K562 (cell line): ENCODE results near the gene SLC26A8. TPM values are rescaled to one million over a fixed set of nuclear protein-coding genes. Genes with fewer than 3 reads are reported as not detected.

Experiments used
- ATF7 ChIP-seq: fragments of 450-650 bp; IDR thresholded peaks from 2 replicates; pipeline ENCODE4 v1.7.1; 2014; ENCODE audit warnings: mild to moderate bottlenecking, moderate library complexity
- HDAC8 ChIP-seq: fragments of 450-650 bp; IDR thresholded peaks from 2 replicates; pipeline ENCODE4 v1.6.1; 2016; ENCODE audit warnings: mild to moderate bottlenecking, missing genetic modification characterization, moderate library complexity, missing compliant biosample characterization
- KLF16 ChIP-seq: IDR thresholded peaks from 2 replicates; pipeline ENCODE4 v1.6.1; 2016; ENCODE audit warnings: antibody characterized with exemption
- NR1H2 ChIP-seq: sonication (generic); formaldehyde crosslinking; IDR thresholded peaks from 2 replicates; pipeline ENCODE4 v1.4.0; 2020; ENCODE audit warnings: mild to moderate bottlenecking, missing genetic modification reagents
- TAF9B ChIP-seq: fragments of 450-650 bp; IDR thresholded peaks from 2 replicates; pipeline ENCODE4 v1.6.1; 2018; ENCODE audit warnings: mild to moderate bottlenecking; ENCODE audit not compliant: partially characterized antibody
- polyA plus RNA-seq, 8 experiments: library from polyadenylated mRNA; depleted of rRNA in 4 of 8; stranded (reverse) in 5 of 8; unstranded in 3 of 8; fragments of >200 nt; fragmentation: Nextera tagmentation in 2 of 8; fragmentation: Illumina TruSeq in 1 of 8; extraction: Ambion mirVana in 2 of 8; extraction: Trizol in 1 of 8; gene quantifications; 2 replicates each; pipeline versions ENCODE4 v1.2.1 to v1.2.3, GENCODE V29; 2011 to 2014; ENCODE audit warnings: inconsistent platforms in 1 of 8, missing spikeins in 1 of 8
- total RNA-seq, 7 experiments: library from RNA; depleted of rRNA in 6 of 7; stranded (reverse); fragments of >200 nt in 6 of 7; fragmentation: Illumina TruSeq in 2 of 7; extraction: Trizol in 2 of 7; gene quantifications; 2 replicates each; pipeline versions ENCODE4 v1.2.1 to v1.2.3, GENCODE V29; 2011 to 2021; ENCODE audit warnings: low replicate concordance in 1 of 7
- TF ChIP-seq, protein P1 (sequence below): fragments of 250-450 bp; sonication (Bioruptor Pico); IDR thresholded peaks from 2 replicates; pipeline ENCODE4 v1.9.0; 2021; ENCODE audit warnings: mild to moderate bottlenecking, inconsistent platforms
- TF ChIP-seq, protein P2 (sequence below): sonication (generic); formaldehyde crosslinking; IDR thresholded peaks from 2 replicates; pipeline ENCODE4 v1.8.1; 2023; ENCODE audit warnings: mild to moderate bottlenecking, missing genetic modification reagents
- TF ChIP-seq, protein P3 (sequence below): sonication (generic); formaldehyde crosslinking; IDR thresholded peaks from 2 replicates; pipeline ENCODE4 v1.8.0; 2022; ENCODE audit warnings: mild to moderate bottlenecking, missing genetic modification reagents
- TF ChIP-seq, protein P4 (sequence below), 2 experiments: fragments of 150-350 bp in 1 of 2; IDR thresholded peaks; 2 replicates each; pipeline ENCODE4 v1.6.1; 2012 to 2016; ENCODE audit warnings: low read depth in 2 of 2, low read length in 2 of 2, mild to moderate bottlenecking in 1 of 2, moderate library complexity in 1 of 2

The SLC26A8 gene
- total and polyA plus RNA-seq, 9 of the 15 experiments (the other 6 are each of a cell fraction or from before 2014, with no cell fraction given), result not detected

GRCh38 chr6:36027501-36028087 is 3.2 kb upstream of the SLC26A8 start, which contains the start of gene MAPK14 (continued):
- TF ChIP-seq, protein P1, sequence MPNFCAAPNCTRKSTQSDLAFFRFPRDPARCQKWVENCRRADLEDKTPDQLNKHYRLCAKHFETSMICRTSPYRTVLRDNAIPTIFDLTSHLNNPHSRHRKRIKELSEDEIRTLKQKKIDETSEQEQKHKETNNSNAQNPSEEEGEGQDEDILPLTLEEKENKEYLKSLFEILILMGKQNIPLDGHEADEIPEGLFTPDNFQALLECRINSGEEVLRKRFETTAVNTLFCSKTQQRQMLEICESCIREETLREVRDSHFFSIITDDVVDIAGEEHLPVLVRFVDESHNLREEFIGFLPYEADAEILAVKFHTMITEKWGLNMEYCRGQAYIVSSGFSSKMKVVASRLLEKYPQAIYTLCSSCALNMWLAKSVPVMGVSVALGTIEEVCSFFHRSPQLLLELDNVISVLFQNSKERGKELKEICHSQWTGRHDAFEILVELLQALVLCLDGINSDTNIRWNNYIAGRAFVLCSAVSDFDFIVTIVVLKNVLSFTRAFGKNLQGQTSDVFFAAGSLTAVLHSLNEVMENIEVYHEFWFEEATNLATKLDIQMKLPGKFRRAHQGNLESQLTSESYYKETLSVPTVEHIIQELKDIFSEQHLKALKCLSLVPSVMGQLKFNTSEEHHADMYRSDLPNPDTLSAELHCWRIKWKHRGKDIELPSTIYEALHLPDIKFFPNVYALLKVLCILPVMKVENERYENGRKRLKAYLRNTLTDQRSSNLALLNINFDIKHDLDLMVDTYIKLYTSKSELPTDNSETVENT (CRISPR knock-in tag), result peak; percentile 90
- TF ChIP-seq, protein P2, sequence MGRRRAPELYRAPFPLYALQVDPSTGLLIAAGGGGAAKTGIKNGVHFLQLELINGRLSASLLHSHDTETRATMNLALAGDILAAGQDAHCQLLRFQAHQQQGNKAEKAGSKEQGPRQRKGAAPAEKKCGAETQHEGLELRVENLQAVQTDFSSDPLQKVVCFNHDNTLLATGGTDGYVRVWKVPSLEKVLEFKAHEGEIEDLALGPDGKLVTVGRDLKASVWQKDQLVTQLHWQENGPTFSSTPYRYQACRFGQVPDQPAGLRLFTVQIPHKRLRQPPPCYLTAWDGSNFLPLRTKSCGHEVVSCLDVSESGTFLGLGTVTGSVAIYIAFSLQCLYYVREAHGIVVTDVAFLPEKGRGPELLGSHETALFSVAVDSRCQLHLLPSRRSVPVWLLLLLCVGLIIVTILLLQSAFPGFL (CRISPR knock-in tag), result peak; percentile 88
- TF ChIP-seq NR1H2 (CRISPR knock-in tag) (0 out of 2 replicates have a peak, but pooled peaks have one; percentile 52), ATF7 (peak; percentile 73), TAF9B (no peak), KLF16 (peak; percentile 56), HDAC8 (tag) (0 out of 2 replicates have a peak, but pooled peaks have one; percentile 65)
- TF ChIP-seq, protein P3, sequence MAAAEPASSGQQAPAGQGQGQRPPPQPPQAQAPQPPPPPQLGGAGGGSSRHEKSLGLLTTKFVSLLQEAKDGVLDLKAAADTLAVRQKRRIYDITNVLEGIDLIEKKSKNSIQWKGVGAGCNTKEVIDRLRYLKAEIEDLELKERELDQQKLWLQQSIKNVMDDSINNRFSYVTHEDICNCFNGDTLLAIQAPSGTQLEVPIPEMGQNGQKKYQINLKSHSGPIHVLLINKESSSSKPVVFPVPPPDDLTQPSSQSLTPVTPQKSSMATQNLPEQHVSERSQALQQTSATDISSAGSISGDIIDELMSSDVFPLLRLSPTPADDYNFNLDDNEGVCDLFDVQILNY (CRISPR knock-in tag), result no peak; the same call in 1 of the 2 replicates
- TF ChIP-seq, protein P4, sequence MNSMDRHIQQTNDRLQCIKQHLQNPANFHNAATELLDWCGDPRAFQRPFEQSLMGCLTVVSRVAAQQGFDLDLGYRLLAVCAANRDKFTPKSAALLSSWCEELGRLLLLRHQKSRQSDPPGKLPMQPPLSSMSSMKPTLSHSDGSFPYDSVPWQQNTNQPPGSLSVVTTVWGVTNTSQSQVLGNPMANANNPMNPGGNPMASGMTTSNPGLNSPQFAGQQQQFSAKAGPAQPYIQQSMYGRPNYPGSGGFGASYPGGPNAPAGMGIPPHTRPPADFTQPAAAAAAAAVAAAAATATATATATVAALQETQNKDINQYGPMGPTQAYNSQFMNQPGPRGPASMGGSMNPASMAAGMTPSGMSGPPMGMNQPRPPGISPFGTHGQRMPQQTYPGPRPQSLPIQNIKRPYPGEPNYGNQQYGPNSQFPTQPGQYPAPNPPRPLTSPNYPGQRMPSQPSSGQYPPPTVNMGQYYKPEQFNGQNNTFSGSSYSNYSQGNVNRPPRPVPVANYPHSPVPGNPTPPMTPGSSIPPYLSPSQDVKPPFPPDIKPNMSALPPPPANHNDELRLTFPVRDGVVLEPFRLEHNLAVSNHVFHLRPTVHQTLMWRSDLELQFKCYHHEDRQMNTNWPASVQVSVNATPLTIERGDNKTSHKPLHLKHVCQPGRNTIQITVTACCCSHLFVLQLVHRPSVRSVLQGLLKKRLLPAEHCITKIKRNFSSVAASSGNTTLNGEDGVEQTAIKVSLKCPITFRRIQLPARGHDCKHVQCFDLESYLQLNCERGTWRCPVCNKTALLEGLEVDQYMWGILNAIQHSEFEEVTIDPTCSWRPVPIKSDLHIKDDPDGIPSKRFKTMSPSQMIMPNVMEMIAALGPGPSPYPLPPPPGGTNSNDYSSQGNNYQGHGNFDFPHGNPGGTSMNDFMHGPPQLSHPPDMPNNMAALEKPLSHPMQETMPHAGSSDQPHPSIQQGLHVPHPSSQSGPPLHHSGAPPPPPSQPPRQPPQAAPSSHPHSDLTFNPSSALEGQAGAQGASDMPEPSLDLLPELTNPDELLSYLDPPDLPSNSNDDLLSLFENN (IDR thresholded peaks at IDR 0.05; ENCODE audit: low read depth in 2 of 2, low read length in 2 of 2), result no peak
